ENCODE measurements around the gene SPRED2.
"Not testable (repeated sequence)": the region's sequence is repeated elsewhere in the genome, so short reads cannot be mapped to it uniquely, and the experiment has no call there.

The SPRED2 gene

DNA sequence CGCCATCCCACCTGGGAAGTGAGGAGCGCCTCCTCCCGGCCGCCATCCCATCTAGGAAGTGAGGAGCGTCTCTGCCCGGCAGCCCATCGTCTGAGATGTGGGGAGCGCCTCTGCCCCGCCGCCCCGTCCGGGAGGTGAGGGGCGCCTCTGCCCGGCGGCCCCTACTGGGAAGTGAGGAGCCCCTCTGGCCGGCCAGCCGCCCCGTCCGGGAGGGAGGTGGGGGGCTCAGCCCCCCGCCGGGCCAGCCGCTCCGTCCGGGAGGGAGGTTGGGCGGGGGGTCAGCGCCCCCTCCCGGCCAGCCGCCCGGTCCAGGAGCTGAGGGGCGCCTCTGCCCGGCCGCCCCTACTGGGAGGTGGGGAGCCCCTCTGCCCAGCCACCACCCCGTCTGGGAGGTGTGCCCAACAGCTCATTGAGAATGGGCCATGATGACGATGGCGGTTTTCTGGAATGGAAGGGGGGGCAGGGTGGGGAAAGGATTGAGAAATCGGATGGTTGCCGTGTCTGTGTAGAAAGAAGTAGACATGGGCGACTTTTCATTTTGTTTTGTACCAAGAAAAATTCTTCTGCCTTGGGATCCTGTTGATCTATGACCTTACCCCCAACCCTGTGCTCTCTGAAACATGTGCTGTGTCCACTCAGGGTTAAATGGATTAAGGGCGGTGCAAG, 93.4 kb downstream of the SPRED2 start:
- not testable (repeated sequence) for DNase-seq

- DNase-seq = not testable (repeated sequence)
Observed at GRCh38 chr2:65337915-65338314, 94.5 kb downstream of the SPRED2 start.

- DNase-seq = no peak
Observed at GRCh38 chr2:65334714-65335113, 97.7 kb downstream of the SPRED2 start.

DNA sequence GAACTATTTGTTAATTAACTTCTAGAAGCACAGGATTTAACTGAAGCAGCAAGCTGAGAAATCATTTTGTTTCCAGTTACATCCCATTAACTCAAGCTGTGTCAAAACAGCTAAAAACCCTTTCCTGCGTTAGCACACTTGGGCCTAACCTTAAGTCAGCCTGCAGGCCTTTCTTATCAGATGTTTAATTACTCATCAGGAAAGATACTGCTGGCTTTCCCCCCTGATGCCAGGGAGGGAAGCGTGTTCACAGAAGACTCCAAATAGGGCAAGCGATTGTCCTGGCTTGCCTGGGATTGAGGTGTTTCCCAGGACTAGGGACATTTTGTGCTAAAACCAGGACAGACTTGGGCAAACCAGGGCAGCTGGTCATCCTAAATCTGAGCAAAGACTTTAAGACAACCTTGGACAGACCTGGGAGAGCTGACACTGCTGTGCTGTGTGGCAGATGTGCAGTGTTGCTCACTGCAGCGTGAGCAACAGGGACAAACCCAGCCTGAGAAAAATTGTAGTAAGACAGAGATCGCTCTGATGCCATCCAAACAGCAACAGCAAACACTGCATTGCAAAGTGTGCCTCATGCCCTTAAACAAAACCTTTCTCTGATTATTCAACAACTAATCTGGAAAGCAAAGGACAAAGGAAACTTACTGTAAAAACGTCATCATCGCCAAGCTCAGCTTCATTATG, 100.9 kb downstream of the SPRED2 start:
- no peak for DNase-seq

DNA sequence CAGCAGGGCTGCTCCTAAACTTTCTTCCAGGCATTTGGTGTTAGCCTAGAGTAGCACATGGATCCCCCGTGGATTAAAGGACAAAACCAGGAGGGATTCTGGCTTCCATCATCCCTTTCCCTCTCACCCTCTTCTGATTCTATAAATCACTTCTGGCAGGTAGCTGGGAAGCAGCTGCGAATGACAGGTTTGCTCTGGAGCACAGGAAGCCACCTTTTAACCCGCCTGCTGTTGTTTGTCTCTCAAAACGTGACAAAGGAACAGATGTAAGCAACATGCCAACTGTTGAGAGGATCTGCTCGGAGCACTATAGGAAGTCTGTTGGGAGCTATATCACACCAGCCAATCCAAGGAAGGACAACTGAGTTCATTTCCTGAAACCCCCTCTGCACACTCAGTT, 102.9 kb downstream of the SPRED2 start:
- DNase-seq = no peak

DNA sequence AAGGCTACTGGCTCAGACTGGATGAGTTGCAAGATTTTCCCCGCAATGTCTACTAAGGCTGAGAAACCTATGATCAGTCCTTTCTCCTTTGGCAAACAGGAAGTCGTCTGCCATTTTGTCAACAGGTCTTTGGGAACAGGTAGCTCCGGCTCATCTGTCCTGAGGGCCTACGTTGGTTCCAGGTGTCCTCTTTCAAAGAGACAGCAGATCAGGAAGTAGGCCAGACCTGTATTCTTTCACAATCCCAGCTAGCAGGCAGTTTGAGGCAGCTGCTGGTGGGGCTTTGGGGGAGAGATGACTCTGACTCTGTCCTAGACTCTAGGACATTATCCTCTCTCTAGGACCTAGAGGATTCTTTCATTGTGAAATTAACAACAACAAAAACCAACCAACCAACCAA, 106.1 kb downstream of the SPRED2 start:
- no peak for DNase-seq

DNA sequence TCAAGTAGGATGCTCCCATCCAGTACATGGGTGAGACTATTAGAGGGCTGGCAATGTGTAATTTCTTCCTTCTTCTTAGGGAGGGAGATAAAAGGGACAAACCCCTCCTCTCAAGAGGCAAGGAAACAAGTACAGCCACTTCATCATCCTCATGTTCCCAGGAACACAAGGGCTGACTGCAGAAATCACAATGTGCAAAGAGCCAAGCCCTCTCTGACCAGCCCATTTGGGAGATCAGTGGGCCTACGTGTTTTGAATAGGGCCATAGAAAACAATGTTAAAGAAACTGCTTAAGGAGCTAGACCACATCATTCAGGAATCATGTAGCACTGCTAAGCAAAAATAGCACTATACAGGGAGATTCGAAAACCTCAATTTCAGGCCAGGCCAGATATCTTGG, 107.3 kb downstream of the SPRED2 start:
- DNase-seq = no peak

DNA sequence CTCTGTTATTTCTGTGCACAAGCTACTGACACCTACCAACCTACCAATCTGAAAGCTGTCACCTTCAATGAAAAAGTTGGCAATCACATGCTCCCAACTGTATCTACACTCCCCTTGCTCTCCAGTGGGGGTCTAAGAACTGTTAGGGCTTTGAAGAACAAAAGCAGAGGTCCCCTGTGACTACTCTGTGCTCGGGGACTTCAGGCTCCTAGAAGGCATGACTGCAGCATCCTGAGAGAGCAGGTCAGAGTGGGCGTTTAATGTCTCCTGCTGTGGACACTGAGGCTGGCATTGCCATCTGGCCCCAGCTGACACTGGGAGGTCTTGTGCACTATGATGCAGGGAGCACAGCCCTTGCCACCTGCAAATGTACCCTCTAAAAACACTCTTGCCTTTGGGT, 111.5 kb downstream of the SPRED2 start:
- DNase-seq = no peak

- DNase-seq = peak; percentile 18 to 46 (median 34)
Observed at GRCh38 chr2:65320042-65320725, 112.2 kb downstream of the SPRED2 start.

- DNase-seq = no peak
Observed at GRCh38 chr2:65319674-65320041, 112.7 kb downstream of the SPRED2 start.

DNA sequence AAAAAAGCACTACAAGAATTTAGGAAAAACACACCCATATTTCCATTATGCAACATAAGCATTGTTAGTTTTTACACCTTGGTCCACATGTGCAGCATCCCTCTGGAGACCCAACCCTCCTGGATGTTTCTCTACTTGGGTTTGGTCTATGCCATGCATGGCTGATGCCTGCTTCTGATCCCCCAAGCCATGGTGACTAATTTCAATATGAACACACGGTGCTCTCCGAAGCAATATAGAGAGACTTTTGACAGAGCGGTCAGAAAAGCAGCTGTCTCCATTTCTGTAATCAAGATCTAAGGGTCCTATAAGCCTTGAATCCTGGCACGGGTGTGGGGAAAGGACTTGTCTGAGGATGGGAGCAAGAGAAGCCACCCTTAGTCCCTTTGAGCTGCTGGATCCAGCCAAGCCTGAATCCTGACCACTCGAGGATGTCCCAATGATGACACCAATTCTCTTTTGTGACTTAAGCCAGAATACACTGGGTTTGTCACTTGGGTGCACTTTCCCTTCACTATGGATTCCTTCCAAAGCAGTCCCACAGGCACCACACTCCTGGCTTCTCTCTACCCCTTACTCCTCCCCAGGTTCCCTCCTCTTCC, 113.2 kb downstream of the SPRED2 start:
- DNase-seq = no peak

GRCh38 chr2:65317841-65318240, 114.6 kb downstream of the SPRED2 start:
- DNase-seq = no peak

DNA sequence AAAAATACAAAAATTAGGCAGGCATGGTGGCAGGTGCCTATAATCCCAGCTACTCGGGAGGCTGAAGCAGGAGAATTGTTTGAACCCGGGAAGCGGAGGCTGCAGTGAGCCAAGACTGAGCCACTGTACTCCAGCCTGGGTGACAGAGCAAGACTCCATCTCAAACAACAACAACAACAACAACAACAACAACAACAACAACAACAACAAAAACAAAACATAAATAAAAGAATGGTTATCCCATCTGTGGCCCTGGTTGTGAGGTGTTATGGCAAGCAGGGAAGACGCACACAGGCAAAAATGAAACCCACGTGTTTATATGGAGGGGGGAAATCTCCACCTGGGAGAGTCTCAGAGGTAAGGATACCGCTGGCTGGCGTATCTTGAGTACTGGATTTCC, 115.0 kb downstream of the SPRED2 start:
- not testable (repeated sequence) for DNase-seq

DNA sequence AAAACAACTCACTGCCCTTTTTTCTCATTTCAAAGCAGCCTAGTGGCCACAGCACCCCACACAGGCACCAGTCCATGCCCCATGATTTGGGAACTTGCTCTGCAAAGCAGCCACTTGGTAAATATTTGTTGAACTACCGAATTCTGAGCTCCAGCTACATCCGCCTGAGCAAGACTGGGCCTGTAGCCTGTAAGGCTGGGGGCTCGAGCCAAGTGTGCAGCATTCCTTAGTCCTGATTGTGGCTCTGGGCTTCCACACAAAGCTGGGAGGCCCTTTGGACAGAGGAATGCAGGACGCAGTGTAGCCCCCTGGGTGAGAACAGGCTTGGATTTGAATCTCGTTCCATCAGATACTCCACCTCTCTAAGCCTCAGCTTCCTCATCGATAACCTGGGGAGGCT, 116.3 kb downstream of the SPRED2 start:
- DNase-seq = no peak

DNA sequence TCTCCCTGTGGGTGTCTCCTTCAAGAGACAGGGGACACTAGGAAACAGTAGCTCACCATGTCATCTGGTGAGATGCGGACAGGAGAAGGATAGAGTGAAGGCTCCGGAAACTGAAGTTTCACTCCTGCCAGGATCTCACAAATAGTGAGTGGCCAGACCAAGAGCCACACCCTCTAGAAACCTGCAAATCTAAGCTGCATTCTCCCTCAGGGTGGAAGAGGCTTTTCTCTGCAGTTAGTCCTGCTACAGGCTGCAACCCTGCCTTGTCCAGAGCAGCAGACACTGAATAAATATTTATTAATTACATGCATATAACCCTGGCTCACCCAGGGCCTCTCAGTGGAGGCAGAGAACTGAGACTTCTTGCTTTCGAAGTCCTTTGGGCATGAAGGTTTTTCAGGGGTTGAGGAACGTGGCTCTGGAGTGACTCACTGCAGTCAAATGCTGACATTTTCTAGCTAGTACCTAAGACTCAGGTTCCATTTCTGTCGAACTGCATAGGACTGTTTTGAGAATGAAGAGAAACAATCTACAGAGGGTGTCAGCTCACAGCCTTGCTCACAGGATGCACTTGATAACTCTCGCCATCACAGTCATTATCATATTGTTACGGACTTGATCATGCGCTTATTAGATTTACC, 117.5 kb downstream of the SPRED2 start:
- DNase-seq = no peak

DNA sequence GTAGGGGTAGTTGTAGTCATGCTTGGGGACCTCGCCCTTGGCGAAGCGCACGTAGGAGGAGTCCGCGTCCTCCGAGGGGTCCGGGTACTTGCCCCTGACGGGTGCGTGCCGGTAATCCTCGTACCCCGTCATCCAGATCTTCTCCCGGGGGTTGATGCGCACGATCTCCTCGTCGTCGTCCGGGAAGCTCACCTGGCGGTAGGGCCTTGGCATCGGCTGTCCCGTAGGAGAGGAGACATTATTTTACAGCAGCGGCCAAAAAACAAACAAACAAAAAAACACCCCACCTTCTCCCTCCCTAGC, 118.5 kb downstream of the SPRED2 start:
- DNase-seq = no peak

GRCh38 chr2:65313126-65313953, 119.1 kb downstream of the SPRED2 start:
- DNase-seq = no peak

GRCh38 chr2:65311596-65311995, 120.8 kb downstream of the SPRED2 start:
- DNase-seq = no peak

DNA sequence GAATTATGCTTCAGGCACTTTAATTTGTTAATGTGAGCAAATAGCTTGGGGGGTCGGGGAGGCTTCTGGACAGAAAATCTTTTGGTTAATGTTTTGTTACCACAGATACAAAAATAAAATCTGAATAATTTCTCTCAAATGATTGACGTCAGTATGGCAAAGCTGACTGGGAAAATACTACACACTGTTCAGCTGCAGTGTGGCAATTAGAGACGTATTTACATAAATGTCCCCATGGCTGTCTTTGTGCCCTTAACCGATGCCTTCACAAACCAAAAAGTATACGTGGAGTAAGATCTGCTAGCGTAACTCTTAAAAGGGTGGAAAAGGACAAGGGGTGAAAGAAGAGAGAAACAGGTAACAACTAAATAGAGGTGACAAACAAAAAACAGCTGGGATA, 121.3 kb downstream of the SPRED2 start:
- no peak for DNase-seq

- no peak for DNase-seq
Observed at GRCh38 chr2:65309699-65310098, 122.7 kb downstream of the SPRED2 start.

DNA sequence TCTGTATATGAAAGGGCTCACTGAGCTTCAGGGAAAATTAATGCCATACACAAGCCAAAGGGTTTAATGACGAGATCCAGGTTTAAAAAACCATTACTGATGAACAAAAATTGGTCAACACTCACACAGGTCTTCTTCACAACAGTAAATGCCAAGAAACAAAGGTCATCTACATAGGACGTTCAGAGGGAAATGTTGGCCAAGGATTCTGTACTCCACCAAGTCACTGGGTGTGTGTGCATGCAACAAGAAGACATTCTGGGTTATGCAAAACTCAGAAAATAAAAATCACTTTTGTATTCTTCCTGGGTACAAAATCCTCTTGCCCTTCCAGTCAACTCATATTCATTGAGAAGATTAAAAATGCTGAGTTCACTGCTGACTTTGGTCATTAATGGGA, 126.5 kb downstream of the SPRED2 start:
- no peak for DNase-seq

All from suppressor macrophage treated with lipopolysaccharide for 1 hour (primary cell).